ENCODE data around the gene EPRS1.
"Not testable (repeated sequence)": the region's sequence is repeated elsewhere in the genome, so short reads cannot be mapped to it uniquely, and the experiment has no call there.

Gene EPRS1

DNA sequence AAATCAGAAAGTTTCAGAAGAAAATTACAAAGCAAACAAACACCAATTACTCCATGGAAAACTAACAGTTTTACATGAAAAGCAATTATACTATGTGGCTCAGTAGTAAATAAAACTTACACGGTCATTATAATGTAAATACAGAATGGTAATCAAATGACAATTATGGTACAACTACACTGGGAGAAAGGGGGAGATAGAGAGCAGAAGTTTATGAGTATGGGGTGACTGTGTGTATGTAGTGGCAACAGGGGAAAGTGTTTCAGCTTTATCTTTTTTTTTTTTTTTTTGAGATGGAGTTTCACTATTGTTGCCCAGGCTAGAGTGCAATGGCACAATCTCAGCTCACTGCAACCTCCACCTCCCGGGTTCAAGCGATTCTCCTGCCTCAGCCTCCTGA, 8.5 kb downstream of the EPRS1 start:
- DNase-seq, result not testable (repeated sequence)

DNA sequence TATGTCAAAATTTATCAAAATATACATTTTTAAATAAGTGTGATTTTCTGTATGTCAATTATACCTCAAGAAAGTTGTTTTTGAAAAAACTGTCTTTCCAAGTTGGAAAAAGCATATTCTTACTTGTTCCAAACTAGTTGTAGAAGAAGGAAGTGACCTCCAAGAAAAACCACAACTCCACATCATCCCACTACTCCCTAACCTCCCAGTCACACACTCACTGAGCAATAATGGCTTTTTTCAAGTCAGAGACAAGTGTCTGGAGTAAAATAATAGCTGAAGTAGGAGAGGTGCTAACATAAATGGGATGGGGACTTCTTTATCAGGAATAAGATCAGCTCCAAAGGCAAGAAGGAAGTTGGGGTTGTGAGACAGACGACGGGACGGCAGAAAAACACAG, 13.4 kb downstream of the EPRS1 start:
- no peak for DNase-seq

DNA sequence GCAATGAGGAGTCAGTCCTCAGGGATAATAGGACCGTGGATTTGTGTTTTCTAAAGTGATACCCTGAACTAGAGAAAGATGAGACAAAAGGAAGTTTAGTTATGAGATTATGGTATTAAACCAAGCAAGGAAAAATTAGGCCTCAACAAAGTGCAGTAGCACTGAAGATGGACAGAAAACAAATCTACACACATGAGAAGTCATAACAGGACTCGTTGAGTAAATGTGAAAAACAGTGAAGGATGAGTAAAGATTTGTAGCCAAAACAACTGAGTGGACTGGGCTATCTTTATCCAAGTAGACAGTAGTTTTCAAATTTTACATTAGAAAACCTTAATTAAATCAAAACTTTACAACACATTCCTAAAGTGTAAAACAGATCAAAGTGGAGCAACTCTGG, 15.0 kb downstream of the EPRS1 start:
- no peak for DNase-seq

DNA sequence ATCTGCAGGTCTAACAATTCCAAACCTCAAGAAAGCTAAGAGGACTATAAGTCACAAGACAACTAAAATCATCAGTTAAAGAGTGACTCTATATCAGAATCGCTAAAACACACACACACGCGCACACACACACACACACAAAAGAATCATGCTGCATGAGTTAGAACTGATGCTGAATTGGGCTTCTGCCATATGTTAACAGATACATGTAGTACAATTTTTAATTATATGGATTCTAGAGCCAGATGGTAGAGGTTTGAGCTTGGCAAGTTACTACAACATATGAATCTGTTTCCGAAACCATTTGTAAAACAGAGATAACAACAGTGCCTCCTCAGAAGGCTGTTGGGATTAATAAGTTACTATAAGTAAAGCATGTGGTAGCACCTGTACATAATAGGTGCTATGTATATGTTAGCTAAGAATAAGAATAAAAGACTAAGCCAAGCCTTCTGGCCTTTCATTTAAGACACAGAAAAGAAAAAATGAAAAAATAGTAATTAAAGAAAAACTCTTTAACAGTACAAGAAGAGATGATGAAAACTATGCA, 17.9 kb downstream of the EPRS1 start:
- peak; percentile 80 for DNase-seq

DNA sequence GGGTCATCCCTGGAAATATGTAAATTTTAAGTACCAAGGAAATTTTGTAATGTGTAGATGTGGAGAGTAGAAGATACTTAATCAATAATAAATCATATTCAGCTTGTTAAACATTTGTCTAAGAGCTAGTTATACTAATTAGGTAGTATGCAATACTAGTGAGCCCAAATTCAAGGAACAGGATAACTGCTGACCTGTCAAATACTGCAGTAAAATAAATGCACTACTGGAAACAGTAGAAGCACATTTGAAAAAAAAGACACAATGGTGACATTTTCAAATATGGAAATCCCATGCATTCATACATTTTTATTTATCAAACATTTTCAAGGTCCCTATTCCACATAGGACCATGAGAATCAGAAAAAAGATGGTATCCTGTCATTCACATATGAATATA, 27.2 kb downstream of the EPRS1 start:
- DNase-seq, result no peak

DNA sequence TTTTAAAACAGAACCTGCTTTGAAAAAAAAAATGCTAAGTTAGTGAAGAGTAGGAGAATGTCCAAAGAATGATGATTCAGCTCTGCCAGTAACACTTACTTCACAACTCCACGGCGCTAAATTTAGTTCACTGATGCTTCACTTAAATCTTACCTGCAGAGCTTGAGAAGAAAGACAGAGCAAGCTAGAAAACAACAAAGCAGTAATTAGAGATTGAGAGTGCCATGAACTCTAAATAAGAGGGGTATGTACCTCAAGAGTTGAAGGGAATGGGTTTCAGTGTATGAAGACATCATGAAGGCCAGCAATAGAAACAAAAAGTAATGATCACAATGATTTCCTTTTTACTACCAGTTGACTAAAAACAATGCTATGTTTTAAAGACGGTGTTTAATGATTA, 32.8 kb downstream of the EPRS1 start:
- DNase-seq, result no peak

DNA sequence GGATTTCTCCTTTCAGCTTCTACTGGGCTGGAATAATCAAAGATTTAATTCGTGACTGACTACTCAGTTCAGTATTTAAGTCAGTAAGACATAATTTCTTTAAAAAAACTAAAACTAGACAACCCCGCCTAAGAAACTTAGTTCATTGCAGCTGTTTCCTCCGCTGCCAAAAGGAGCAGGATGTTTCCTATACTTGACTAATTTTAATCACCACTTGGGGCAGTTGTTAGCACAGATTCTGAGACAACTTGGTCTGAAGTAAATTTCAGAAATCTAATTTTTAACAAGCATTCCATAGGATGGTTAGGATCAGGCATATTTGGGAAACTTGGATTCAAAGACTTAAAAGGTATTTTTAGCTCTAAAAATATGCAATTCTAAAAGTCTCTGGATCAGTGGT, 34.0 kb downstream of the EPRS1 start:
- DNase-seq, result no peak

DNA sequence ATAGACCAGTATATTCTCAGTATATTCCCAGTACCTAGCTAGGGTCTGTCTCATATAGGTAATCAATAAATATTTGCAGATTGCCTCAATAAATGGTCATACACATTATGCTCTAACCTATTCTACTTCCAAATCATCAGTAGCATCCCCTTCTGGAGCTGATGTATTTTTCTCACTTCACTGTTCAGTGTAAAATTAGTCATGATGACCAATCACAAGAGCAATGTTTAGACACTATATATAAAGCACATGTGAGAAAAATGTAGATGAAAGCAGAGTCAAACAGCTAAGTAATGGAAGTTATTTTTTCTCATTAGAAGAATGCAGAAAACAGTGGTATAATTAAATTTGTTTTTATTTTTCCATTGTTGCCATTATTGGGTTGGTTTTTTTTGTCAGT, 34.7 kb downstream of the EPRS1 start:
- DNase-seq, result no peak

DNA sequence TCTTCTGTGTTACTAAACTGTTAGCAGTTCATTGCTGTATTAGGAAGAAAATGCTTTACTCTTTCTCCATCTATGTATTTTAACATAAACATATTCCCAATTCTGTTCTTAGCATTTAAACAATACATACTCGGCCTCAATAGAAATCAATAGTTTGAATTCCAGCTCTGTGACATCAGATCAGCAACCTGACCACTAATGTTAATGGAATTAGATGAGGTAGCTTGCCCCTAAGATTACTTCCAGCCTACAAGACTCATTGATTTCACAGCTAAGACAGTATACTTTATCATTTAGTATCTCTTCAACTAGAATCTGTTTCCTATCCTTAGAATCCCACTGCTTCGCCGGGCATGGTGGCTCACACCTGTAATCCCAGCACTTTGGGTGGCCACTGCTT, 38.9 kb downstream of the EPRS1 start:
- DNase-seq, result no peak

DNA sequence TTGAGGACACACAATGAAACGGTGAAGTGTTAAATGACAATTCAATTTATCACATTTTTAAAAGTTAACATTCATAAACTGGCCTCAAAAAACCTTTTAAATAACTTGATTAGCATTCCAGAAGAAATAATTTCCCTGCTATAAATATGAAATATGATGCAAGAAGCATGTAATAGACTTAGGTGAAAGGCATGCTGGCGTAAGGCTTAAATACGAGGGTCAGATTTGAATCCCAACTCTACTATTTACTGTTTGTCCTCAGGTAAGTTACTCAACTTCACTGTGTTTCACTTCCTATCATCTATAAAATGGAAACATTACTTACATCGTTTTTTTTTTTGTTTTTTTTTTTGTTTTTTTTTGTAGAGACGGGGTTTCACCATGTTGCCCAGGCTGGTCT, 40.8 kb downstream of the EPRS1 start:
- DNase-seq, result no peak

DNA sequence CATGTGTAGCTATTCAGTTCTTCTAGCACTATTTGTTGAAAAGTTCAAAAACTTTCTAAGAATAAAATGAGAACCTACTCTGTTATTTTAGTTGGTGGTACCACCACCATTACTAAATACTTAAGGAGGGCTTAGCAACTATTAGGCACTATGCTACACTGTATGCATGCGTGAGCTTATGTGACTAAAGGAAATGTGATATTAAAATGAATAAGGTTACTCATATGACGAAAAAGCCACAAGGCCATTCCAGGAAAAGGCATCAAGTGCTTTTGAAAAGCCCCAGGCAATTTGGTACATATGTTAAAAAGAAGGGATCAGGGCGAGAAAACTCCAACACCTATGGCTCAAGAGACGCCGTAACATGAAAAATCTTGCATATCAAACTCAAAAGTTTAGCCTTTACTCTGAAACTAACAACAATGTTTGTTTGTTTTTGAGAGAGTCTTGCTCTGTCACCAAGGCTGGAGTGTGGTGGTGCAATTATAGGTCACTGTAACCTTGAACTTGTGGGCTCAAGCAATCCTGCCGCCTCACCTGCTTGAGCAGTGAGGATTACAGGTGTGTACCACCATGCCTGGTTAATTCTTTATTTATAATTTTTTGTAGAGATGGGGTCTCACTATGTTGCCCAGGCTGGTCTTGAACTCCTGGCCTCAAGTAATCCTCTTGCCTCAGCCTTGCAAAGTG, 42.5 kb downstream of the EPRS1 start:
- no peak for DNase-seq

DNA sequence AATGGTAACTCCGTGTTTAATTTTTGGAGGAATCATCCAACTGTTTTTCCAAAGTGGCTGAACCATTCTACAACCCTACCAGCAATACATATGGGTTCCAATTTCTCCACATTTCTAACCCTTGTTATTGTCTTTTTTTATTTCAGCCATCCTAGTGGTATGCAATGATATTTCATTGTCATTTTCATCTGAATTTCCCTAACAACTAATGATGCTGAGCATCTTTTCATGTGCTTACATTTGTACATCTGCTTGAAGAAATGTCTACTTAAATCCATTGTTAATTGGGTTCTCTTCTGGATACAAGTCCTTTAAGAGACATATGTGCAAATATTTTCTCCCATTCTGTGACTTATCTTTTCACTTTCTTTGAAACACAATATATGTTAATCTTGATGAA, 43.3 kb downstream of the EPRS1 start:
- DNase-seq, result no peak

DNA sequence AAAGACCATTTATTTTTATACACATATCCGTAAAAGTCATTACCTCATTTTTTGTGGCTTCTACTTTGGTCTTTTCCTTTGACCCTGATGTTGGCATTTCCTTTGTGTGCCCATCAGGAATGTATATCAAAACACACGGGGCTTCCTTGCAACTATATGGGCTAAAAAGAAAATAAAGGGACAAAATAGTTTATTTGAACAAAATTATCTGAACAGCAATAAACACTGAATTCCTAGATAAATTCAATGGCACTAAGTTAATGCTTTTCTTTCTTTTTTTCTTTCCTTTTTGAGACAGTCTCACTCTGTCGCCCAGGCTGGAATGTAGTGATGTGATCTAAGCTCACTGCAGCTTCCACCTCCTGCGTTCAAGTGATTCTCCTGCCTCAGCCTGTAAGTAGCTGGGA, 45.2 kb downstream of the EPRS1 start:
- no peak for DNase-seq

DNA sequence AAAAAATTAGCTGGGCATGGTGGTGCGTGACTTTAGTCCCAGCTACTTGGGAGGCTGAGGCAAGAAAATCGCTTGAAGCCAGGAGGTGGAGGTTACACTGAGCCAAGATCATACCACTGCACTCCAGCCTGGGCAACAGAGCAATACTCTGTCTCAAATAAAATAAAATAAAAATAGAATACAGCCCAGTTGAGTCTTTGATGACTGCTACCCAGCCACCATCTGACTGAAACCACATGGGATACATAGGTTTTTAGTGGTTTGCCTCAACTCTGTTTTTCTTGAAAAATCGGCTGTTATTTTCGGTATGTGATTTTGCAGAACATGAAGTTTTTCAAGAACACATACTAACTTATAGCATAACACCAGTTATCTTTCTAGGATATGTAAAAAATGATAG, 46.5 kb downstream of the EPRS1 start:
- no peak for DNase-seq

Measured in DMS 273 treated with DMSO at 0.1 percent for 48 hours (cell line).